Measurements from ENCODE around the gene CEP83. TPM values are rescaled to one million over a fixed set of nuclear protein-coding genes. Genes with fewer than 3 reads are reported as not detected.

Gene CEP83
- total and polyA plus RNA-seq, 2 experiments from 2014 or later = 29.8 to 33.7 TPM

GRCh38 chr12:94430304-94430703 lies 29.4 kb downstream of the CEP83 start:
- Histone ChIP-seq H2AFZ (no peak overlapping the region), H3K36me3 (ENCODE audit: insufficient read depth) (no peaks in the 10 kb centered on the region), H3F3A (replicated peaks; ENCODE audit: low read depth) (no peaks in the 10 kb centered on the region), H3K27me3 (ENCODE audit: insufficient read depth) (no peaks in the 10 kb centered on the region), H3K79me2 (replicated peaks; ENCODE audit: insufficient read depth) (peaks cover 64% of the 10 kb centered on the region), H3K9me2 (ENCODE audit: insufficient read depth) (no peaks in the 10 kb centered on the region), H3K4me2 (no peak overlapping the region), H3K27ac (ENCODE audit: low read depth) (no peak overlapping the region), H3K4me1 (ENCODE audit: insufficient read depth) (peaks cover 40% of the 10 kb centered on the region), H4K20me1 (replicated peaks; ENCODE audit: insufficient read depth) (0 out of 2 replicates have a peak, but pooled peaks cover 4% of the 10 kb centered on the region), H3K4me3 (no peak overlapping the region)
- no peak for ATAC-seq
- peaks cover 32% of the 10 kb centered on the region for H3K36me3 Mint-ChIP-seq (ENCODE audit: low read depth)
- DNase-seq (ENCODE audit: low spot score) = no peak
- H3K4me1 Mint-ChIP-seq = peaks cover 56% of the 10 kb centered on the region
- peaks cover 4% of the 10 kb centered on the region for H3K27me3 Mint-ChIP-seq (ENCODE audit: insufficient read depth, low read depth, poor library complexity)
- TF ChIP-seq CTCF (conservative IDR thresholded peaks at IDR 0.05; ENCODE audit: low read depth in 2 of 2) (no peak), NANOG (IDR thresholded peaks at IDR 0.05; ENCODE audit: borderline replicate concordance) (no peak), ZNF331 (CRISPR knock-in tag; IDR thresholded peaks at IDR 0.05; ENCODE audit: low read depth) (no peak), REST (IDR thresholded peaks at IDR 0.05; ENCODE audit: unreplicated experiment) (no peak), EZH2 (IDR thresholded peaks at IDR 0.05; ENCODE audit: low read depth, unreplicated experiment) (no peak), ZNF114 (CRISPR knock-in tag; IDR thresholded peaks at IDR 0.05) (no peak), EZH2phosphoT487 (IDR thresholded peaks at IDR 0.05; ENCODE audit: unreplicated experiment) (no peak), JUNB (IDR thresholded peaks at IDR 0.05; ENCODE audit: unreplicated experiment) (no peak), ZNF462 (CRISPR knock-in tag; IDR thresholded peaks at IDR 0.05) (no peak), ETS1 (IDR thresholded peaks at IDR 0.05) (no peak), POLR2AphosphoS5 (IDR thresholded peaks at IDR 0.05; ENCODE audit: low read depth) (no peak), STAT1 (IDR thresholded peaks at IDR 0.05; ENCODE audit: unreplicated experiment) (no peak), CREB1 (CRISPR knock-in tag; IDR thresholded peaks at IDR 0.05; ENCODE audit: low read depth) (no peak)
- H3K4me3 Mint-ChIP-seq = no peak overlapping the region
- peaks cover 18% of the 10 kb centered on the region for H3K9me3 Mint-ChIP-seq
- no peak overlapping the region for H3K27ac Mint-ChIP-seq

Data from GM23338 (cell line).